GM12878 (cell line): ENCODE data around the gene SEMA3C. TPM values are rescaled to one million over a fixed set of nuclear protein-coding genes. Genes with fewer than 3 reads are reported as not detected.

ENCODE experiments used
- ATAC-seq: fragments of 200-7000 bp; cut with Tn5 transposase; 3 replicates; pipeline ENCODE4 v1.9.1; 2020; ENCODE audit warnings: mild to moderate bottlenecking, moderate library complexity
- BruUV-seq: library from RNA; stranded (reverse); fragments of 400-500 nt; replicated peaks from 2 replicates; lab custom pipeline; 2021; lab: Mats Ljungman, UMichigan
- CTCF ChIA-PET: fragments of 300-600 bp; sonication (Branson Sonifier 250); formaldehyde crosslinking; extraction: SDS; loops from one replicate; lab custom pipeline; 2021; ENCODE audit warnings: inconsistent platforms; lab: Yijun Ruan, JAX
- POLR2A ChIA-PET: fragments of 350-600 bp; formaldehyde crosslinking; extraction: SDS; loops from one replicate; lab custom pipeline; 2021; ENCODE audit warnings: inconsistent platforms; lab: Charles Lee
- RAD21 ChIA-PET: fragments of 300-600 bp; sonication (Branson Sonifier 250); formaldehyde crosslinking; loops from one replicate; lab custom pipeline; 2023; ENCODE audit warnings: antibody characterized with exemption; ENCODE audit not compliant: unreplicated experiment; lab: Charles Lee
- SMC1A ChIA-PET: fragments of 300-600 bp; sonication (Branson Sonifier 250); formaldehyde crosslinking; loops from one replicate; lab custom pipeline; 2023; ENCODE audit not compliant: unreplicated experiment, uncharacterized antibody; lab: Charles Lee
- DNase-seq: peaks from one replicate; pipeline ENCODE4 v3.0.0-alpha.2; 2011; ENCODE audit warnings: low read depth, low spot score
- FAIRE-seq: peaks from 3 replicates; lab custom pipeline; 2011; peaks lifted over from hg19 to GRCh38; lab: Jason Lieb, UNC
- H2AFZ ChIP-seq: 2 replicates; pipeline ENCODE4 v1.6.0; 2011; ENCODE audit warnings: low read depth, low read length, control low read depth; ENCODE audit not compliant: control insufficient read depth
- H3K27ac ChIP-seq: 2 replicates; pipeline ENCODE4 v1.5.1; 2011; ENCODE audit warnings: control low read depth; ENCODE audit not compliant: control insufficient read depth, insufficient read depth
- H3K27me3 ChIP-seq, 2 experiments: replicated peaks in 1 of 2; 2 replicates each; pipeline versions ENCODE4 v1.6.0 to v1.6.1; 2011; ENCODE audit warnings: low read length in 1 of 2; ENCODE audit not compliant: control insufficient read depth in 2 of 2, insufficient read depth in 2 of 2
- H3K36me3 ChIP-seq, 2 experiments: 2 replicates each; pipeline ENCODE4 v1.5.1; 2011; ENCODE audit warnings: low read length in 1 of 2; ENCODE audit not compliant: control insufficient read depth in 2 of 2, insufficient read depth in 2 of 2
- H3K4me1 ChIP-seq: 2 replicates; pipeline ENCODE4 v1.6.1; 2011; ENCODE audit warnings: mild to moderate bottlenecking, low read length, moderate library complexity, mixed read lengths; ENCODE audit not compliant: control insufficient read depth, insufficient read depth
- H3K4me2 ChIP-seq: 2 replicates; pipeline ENCODE4 v1.6.0; 2011; ENCODE audit warnings: control low read depth; ENCODE audit not compliant: control insufficient read depth, insufficient read depth
- H3K4me3 ChIP-seq: fragments of 200-600 bp; sonication (generic); 2 replicates; pipeline ENCODE4 v1.5.1; 2016
- H3K79me2 ChIP-seq: 2 replicates; pipeline ENCODE4 v1.6.0; 2011; ENCODE audit warnings: low read length; ENCODE audit not compliant: control insufficient read depth, insufficient read depth
- H3K9ac ChIP-seq: 2 replicates; pipeline ENCODE4 v1.8.0; 2011; ENCODE audit warnings: low read length, control low read depth, mixed read lengths; ENCODE audit not compliant: control insufficient read depth, insufficient read depth
- H3K9me3 ChIP-seq: replicated peaks from 3 replicates; pipeline ENCODE4 v1.5.1; 2011; ENCODE audit warnings: mild to moderate bottlenecking, low read length; ENCODE audit not compliant: control insufficient read depth, insufficient read depth
- H4K20me1 ChIP-seq: 2 replicates; pipeline ENCODE4 v1.6.0; 2011; ENCODE audit not compliant: control insufficient read depth, insufficient read depth
- BCL11A ChIP-seq: IDR thresholded peaks from 2 replicates; pipeline ENCODE4 v1.6.1; 2011; ENCODE audit warnings: low read depth, low read length
- BMI1 ChIP-seq: fragments of 450-650 bp; IDR thresholded peaks from 2 replicates; pipeline ENCODE4 v1.6.1; 2016; ENCODE audit warnings: mild to moderate bottlenecking, moderate library complexity, borderline replicate concordance
- CHD4 ChIP-seq: fragments of 200-600 bp; sonication (generic); IDR thresholded peaks from 2 replicates; pipeline ENCODE4 v1.6.1; 2016; ENCODE audit warnings: mild to moderate bottlenecking
- IRF4 ChIP-seq: IDR thresholded peaks from 2 replicates; pipeline ENCODE4 v1.6.1; 2011; ENCODE audit warnings: low read depth, low read length
- JUNB ChIP-seq: IDR thresholded peaks from 2 replicates; pipeline ENCODE4 v1.6.1; 2016; ENCODE audit warnings: antibody characterized with exemption, mild to moderate bottlenecking
- MXI1 ChIP-seq: fragments of 150-350 bp; IDR thresholded peaks from 2 replicates; pipeline ENCODE4 v1.6.1; 2011; ENCODE audit warnings: low read depth, mild to moderate bottlenecking, inconsistent platforms, low read length, improper control_type of control experiment
- NR2F1 ChIP-seq: fragments of 450-650 bp; conservative IDR thresholded peaks from 2 replicates; pipeline ENCODE4 v1.6.1; 2017; ENCODE audit warnings: mild to moderate bottlenecking
- POU2F2 ChIP-seq: IDR thresholded peaks from 3 replicates; pipeline ENCODE4 v1.6.1; 2011; ENCODE audit warnings: low read depth, mild to moderate bottlenecking, low read length, borderline replicate concordance
- RCOR1 ChIP-seq: conservative IDR thresholded peaks from 2 replicates; pipeline ENCODE4 v1.6.1; 2012; ENCODE audit warnings: low read depth, low read length, improper control_type of control experiment
- SMAD5 ChIP-seq: IDR thresholded peaks from 2 replicates; pipeline ENCODE4 v1.6.1; 2016; ENCODE audit warnings: antibody characterized with exemption, low read depth
- SREBF2 ChIP-seq: IDR thresholded peaks from 2 replicates; pipeline ENCODE4 v1.6.1; 2012; ENCODE audit warnings: mild to moderate bottlenecking, low read length
- ZNF217 ChIP-seq: fragments of 450-650 bp; IDR thresholded peaks from 2 replicates; pipeline ENCODE4 v1.6.1; 2017; ENCODE audit warnings: antibody characterized with exemption, mild to moderate bottlenecking
- WGBS: methylation state at CpG from one replicate; pipeline ENCODE4 v1.1.6; 2016; ENCODE audit warnings: low lambda C conversion rate; ENCODE audit not compliant: insufficient replicate concordance, insufficient coverage; ENCODE audit errors: missing lambda C conversion rate; 5-methylcytosine and 5-hydroxymethylcytosine counted together
- in situ Hi-C: fragments of 300-500 bp; cut with MboI; formaldehyde crosslinking; loops from 9 replicates; pipeline ENCODE4 v1.14.3; 2018; ENCODE audit warnings: mixed read lengths
- intact Hi-C: fragments of 100-400 bp; cut with micrococcal nuclease; formaldehyde crosslinking; loops from one replicate; pipeline ENCODE4 v1.14.2; 2022; ENCODE audit not compliant: unreplicated experiment
- polyA plus RNA-seq, 11 experiments: library from polyadenylated mRNA; depleted of rRNA in 4 of 11; unstranded in 6 of 11; stranded (reverse) in 5 of 11; fragments of >200 nt; fragmentation: Nextera tagmentation in 4 of 11; fragmentation: Illumina TruSeq in 1 of 11; extraction: Ambion mirVana in 4 of 11; extraction: Trizol in 1 of 11; gene quantifications; 1 replicate in 1 of 11; 2 replicates in 10 of 11; pipeline versions ENCODE4 v1.2.1 to v1.2.3, GENCODE V29; 2011 to 2016; ENCODE audit warnings: inconsistent platforms in 2 of 11, missing spikeins in 2 of 11, low read depth in 1 of 11
- total RNA-seq, 4 experiments: library from RNA; depleted of rRNA in 3 of 4; stranded (reverse); fragments of >200 nt in 3 of 4; fragmentation: Illumina TruSeq in 1 of 4; extraction: Trizol in 1 of 4; gene quantifications; 2 replicates each; pipeline versions ENCODE4 v1.2.1 to v1.2.3, GENCODE V29; 2013 to 2021

The SEMA3C gene
- total and polyA plus RNA-seq, 10 of the 15 experiments (the other 5 are each of a cell fraction or from before 2014, with no cell fraction given) = 0.01 to 0.41 (median 0.11) TPM; not detected in 6

- no peak overlapping the region for H3K9ac ChIP-seq
- no TSS peak for BruUV-seq
- no peaks in the 10 kb centered on the region for H3K36me3 ChIP-seq
- no peak for FAIRE-seq
- ChIA-PET POLR2A (no interaction called here), CTCF (no interaction called here), SMC1A (no interaction called here), RAD21 (no interaction called here)
- no peak overlapping the region for H3K4me3 ChIP-seq
- no peaks in the 10 kb centered on the region for H3K4me1 ChIP-seq
- no peak for ATAC-seq
- no peaks in the 10 kb centered on the region for H3K79me2 ChIP-seq
- no peaks in the 10 kb centered on the region for H3K9me3 ChIP-seq
- DNase-seq = no peak
- peaks cover 0 to 2% of the 10 kb centered on the region in 2 experiments; a peak in 1 of 4 replicates for H3K27me3 ChIP-seq
- in situ Hi-C loops = no loop called here
- no peaks in the 10 kb centered on the region for H4K20me1 ChIP-seq
- no peak overlapping the region for H3K4me2 ChIP-seq
- 3% methylated on average over 2 of the region's 2 CpGs for WGBS
- H2AFZ ChIP-seq = no peak overlapping the region
- intact Hi-C loops = no loop called here
- no peak overlapping the region for H3K27ac ChIP-seq
- TF ChIP-seq SREBF2 (no peak), RCOR1 (no peak), CHD4 (no peak), NR2F1 (no peak), POU2F2 (no peak), BCL11A (no peak), BMI1 (no peak), ZNF217 (no peak), JUNB (no peak), IRF4 (no peak), SMAD5 (no peak), MXI1 (no peak)
Measured at GRCh38 chr7:80924090-80924489, 5.2 kb upstream of the SEMA3C start.
